ENCODE data around the gene DUS1L. TPM values are rescaled to one million over a fixed set of nuclear protein-coding genes. Genes with fewer than 3 reads are reported as not detected.
A peak's percentile ranks its signal among the peaks of the same experiment; 100 is the strongest.

Gene DUS1L
- total and polyA plus RNA-seq, 5 donors, result 51.3 to 82.1 (median 60.0) TPM

GRCh38 chr17:82018152-82018988, 47.2 kb downstream of the DUS1L start:
- Histone ChIP-seq H3K9me3 (ENCODE audit: control insufficient read depth, low read length) (no peaks in the 10 kb centered on the region), H3K4me3 (ENCODE audit: low read length) (no peak overlapping the region), H3K27ac (ENCODE audit: low read length) (no peak overlapping the region), H3K4me1 (ENCODE audit: control insufficient read depth, insufficient read depth, low read length) (peaks cover 5% of the 10 kb centered on the region), H3K27me3 (ENCODE audit: control insufficient read depth, insufficient read depth) (no peaks in the 10 kb centered on the region)
- DNase-seq (no peak), ATAC-seq (no peak)
- intact Hi-C loops (cut with DNase I), result loop anchor here in 1 of 4 donors (5.0 kb wide), 1 partner anchor 56 kb away; the partner anchor contains the start of gene NOTUM
- WGBS, result 75% methylated on average over 19 of the region's 19 CpGs

DNA sequence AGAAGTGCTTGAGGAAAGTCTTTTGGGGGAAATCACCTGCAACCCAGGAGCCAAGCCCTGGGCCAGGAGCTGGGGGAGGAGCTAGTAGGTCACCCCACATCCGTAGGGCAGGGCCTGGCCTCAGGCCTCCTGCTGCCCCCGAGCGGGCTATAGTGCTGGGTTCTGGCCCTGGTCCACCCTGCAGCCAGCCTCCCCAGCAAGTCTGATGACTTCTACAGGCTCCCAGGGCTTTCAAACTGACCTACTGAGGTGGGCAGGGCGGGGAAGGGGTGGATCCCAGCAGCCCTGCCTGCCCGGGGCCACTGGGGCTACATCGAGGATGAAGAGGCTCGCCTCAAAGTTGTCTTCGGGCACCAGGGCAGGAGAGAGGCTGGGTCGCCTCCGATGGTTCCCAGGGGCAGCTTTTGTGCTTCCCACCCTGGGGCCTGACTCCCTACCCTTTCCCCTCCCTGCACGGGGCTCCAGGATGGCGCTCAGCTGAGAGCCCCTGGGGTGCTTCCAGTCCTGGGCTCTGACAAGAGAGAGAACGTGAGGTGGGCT, 47.9 kb downstream of the DUS1L start:
- intact Hi-C loops (cut with DNase I), result loop anchor here in 1 of 4 donors (5.0 kb wide), 1 partner anchor 55 kb away; the partner anchor contains the start of gene NOTUM
- ATAC-seq (no peak), DNase-seq (no peak)
- 83% methylated on average over 13 of the region's 13 CpGs for WGBS
- no peaks in the 10 kb centered on the region for H3K9me3 ChIP-seq (ENCODE audit: control insufficient read depth, low read length)
- H3K27me3 ChIP-seq (ENCODE audit: control insufficient read depth, insufficient read depth), result no peaks in the 10 kb centered on the region
- peaks cover 5% of the 10 kb centered on the region for H3K4me1 ChIP-seq (ENCODE audit: control insufficient read depth, insufficient read depth, low read length)
- no peak overlapping the region for H3K27ac ChIP-seq (ENCODE audit: low read length)
- H3K4me3 ChIP-seq (ENCODE audit: low read length), result no peak overlapping the region

- intact Hi-C loops (cut with DNase I), result loop anchor here in 1 of 4 donors (5.0 kb wide), 1 partner anchor 55 kb away; the partner anchor contains the start of gene NOTUM
- 84% methylated on average over 24 of the region's 24 CpGs for WGBS
Observed at GRCh38 chr17:82016875-82017459, 48.6 kb downstream of the DUS1L start.

GRCh38 chr17:82016061-82016874, 49.3 kb downstream of the DUS1L start:
- 90% methylated on average over 28 of the region's 28 CpGs for WGBS
- H3K27me3 ChIP-seq (ENCODE audit: control insufficient read depth, insufficient read depth), result no peaks in the 10 kb centered on the region
- peaks cover 2% of the 10 kb centered on the region for H3K4me1 ChIP-seq (ENCODE audit: control insufficient read depth, insufficient read depth, low read length)
- DNase-seq (no peak), ATAC-seq (no peak)
- H3K27ac ChIP-seq (ENCODE audit: low read length), result no peak overlapping the region
- intact Hi-C loops (cut with DNase I), result loop anchor here in 1 of 4 donors (5.0 kb wide), 1 partner anchor 54 kb away; the partner anchor contains the start of gene NOTUM
- H3K4me3 ChIP-seq (ENCODE audit: low read length), result no peak overlapping the region
- H3K9me3 ChIP-seq (ENCODE audit: control insufficient read depth, low read length), result no peaks in the 10 kb centered on the region

More at GRCh38 chr17:82016875-82017459, 48.6 kb downstream of the DUS1L start:
- peaks cover 3% of the 10 kb centered on the region for H3K4me1 ChIP-seq (ENCODE audit: control insufficient read depth, insufficient read depth, low read length)
- no peak for ATAC-seq
- H3K27me3 ChIP-seq (ENCODE audit: control insufficient read depth, insufficient read depth), result no peaks in the 10 kb centered on the region
- H3K9me3 ChIP-seq (ENCODE audit: control insufficient read depth, low read length), result no peaks in the 10 kb centered on the region
- H3K27ac ChIP-seq (ENCODE audit: low read length), result no peak overlapping the region
- DNase-seq, result no peak
- H3K4me3 ChIP-seq (ENCODE audit: low read length), result no peak overlapping the region

- Histone ChIP-seq H3K27ac (ENCODE audit: low read length) (no peak overlapping the region), H3K4me1 (ENCODE audit: control insufficient read depth, insufficient read depth, low read length) (peaks cover 2% of the 10 kb centered on the region), H3K9me3 (ENCODE audit: control insufficient read depth, low read length) (no peaks in the 10 kb centered on the region), H3K27me3 (ENCODE audit: control insufficient read depth, insufficient read depth) (no peaks in the 10 kb centered on the region), H3K4me3 (ENCODE audit: low read length) (no peak overlapping the region)
- DNase-seq (no peak), ATAC-seq (no peak)
- 84% methylated on average over 24 of the region's 24 CpGs for WGBS
- intact Hi-C loops (cut with DNase I), result loop anchor here in 1 of 4 donors (5.0 kb wide), 1 partner anchor 53 kb away; the partner anchor contains the start of gene NOTUM
Observed at GRCh38 chr17:82015311-82015971, 50.2 kb downstream of the DUS1L start.

DNA sequence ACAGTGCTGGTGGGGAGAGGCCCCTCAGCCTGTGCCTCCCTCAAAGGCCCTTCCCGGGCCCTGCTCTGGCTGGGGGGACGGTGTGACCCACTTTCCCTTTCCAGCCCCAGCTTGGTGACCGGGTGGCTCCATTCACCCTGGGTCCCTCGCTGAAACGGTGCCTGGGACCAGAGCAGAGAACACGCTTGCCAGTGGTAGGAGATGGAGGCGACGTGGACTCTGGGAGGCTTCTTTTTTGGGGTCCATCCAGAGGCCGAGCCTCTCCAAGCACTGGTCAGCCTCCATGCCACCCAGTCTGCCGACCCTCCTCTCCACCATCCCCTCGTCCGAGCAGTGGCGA, 50.7 kb downstream of the DUS1L start:
- no peak overlapping the region for H3K4me3 ChIP-seq (ENCODE audit: low read length)
- no peak for DNase-seq
- H3K4me1 ChIP-seq (ENCODE audit: control insufficient read depth, insufficient read depth, low read length), result peaks cover 2% of the 10 kb centered on the region
- 88% methylated on average over 13 of the region's 13 CpGs for WGBS
- intact Hi-C loops (cut with DNase I), result loop anchor here in 1 of 4 donors (5.0 kb wide), 1 partner anchor 53 kb away; the partner anchor contains the start of gene NOTUM
- H3K27ac ChIP-seq (ENCODE audit: low read length), result no peak overlapping the region
- ATAC-seq, result no peak
- H3K27me3 ChIP-seq (ENCODE audit: control insufficient read depth, insufficient read depth), result no peaks in the 10 kb centered on the region
- H3K9me3 ChIP-seq (ENCODE audit: control insufficient read depth, low read length), result no peaks in the 10 kb centered on the region

- Histone ChIP-seq H3K27ac (ENCODE audit: low read length) (no peak overlapping the region), H3K27me3 (ENCODE audit: control insufficient read depth, insufficient read depth) (no peaks in the 10 kb centered on the region), H3K4me1 (ENCODE audit: control insufficient read depth, insufficient read depth, low read length) (peaks cover 2% of the 10 kb centered on the region), H3K9me3 (ENCODE audit: control insufficient read depth, low read length) (no peaks in the 10 kb centered on the region), H3K4me3 (ENCODE audit: low read length) (no peak overlapping the region)
- WGBS, result 68% methylated on average over 23 of the region's 23 CpGs
- no peak for DNase-seq
- intact Hi-C loops (cut with DNase I), result no loop called here
- ATAC-seq, result no peak
Observed at GRCh38 chr17:82014432-82014831, 51.2 kb downstream of the DUS1L start.

DNA sequence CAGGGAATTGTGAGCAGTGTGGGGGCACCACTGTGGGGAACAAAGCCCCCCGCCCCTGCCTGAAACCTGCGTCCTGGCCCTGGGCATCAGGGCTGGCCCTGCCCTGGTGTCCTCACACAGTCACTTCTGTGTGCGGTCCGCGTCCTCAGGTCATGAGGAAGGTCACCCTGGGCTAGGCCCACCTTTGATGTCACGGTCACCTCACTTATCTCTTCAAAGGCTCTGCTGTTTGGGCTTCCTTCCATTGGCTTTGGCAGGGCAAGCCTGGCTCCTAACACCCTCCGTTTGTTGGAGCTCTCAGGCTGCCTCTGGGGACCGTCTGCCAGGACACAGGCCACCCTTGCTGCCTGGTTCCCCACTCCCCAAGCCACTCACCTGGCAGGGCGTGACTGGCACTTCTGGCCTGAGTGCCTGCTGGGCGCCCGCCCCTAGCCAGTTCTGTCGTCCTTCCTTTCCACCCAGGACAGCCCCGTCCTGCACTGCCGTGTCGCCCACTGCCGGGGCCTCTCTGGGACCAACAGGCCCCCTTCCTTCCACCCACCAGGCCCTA, 51.8 kb downstream of the DUS1L start:
- H3K4me3 ChIP-seq (ENCODE audit: low read length), result no peak overlapping the region
- peak overlapping the region; percentile 76 for H3K27ac ChIP-seq (ENCODE audit: low read length)
- intact Hi-C loops (cut with DNase I), result no loop called here
- DNase-seq, result no peak
- H3K9me3 ChIP-seq (ENCODE audit: control insufficient read depth, low read length), result no peaks in the 10 kb centered on the region
- peak; percentile 4 to 5 for ATAC-seq
- H3K4me1 ChIP-seq (ENCODE audit: control insufficient read depth, insufficient read depth, low read length), result peaks cover 2% of the 10 kb centered on the region
- WGBS, result 79% methylated on average over 16 of the region's 16 CpGs
- no peaks in the 10 kb centered on the region for H3K27me3 ChIP-seq (ENCODE audit: control insufficient read depth, insufficient read depth)

DNA sequence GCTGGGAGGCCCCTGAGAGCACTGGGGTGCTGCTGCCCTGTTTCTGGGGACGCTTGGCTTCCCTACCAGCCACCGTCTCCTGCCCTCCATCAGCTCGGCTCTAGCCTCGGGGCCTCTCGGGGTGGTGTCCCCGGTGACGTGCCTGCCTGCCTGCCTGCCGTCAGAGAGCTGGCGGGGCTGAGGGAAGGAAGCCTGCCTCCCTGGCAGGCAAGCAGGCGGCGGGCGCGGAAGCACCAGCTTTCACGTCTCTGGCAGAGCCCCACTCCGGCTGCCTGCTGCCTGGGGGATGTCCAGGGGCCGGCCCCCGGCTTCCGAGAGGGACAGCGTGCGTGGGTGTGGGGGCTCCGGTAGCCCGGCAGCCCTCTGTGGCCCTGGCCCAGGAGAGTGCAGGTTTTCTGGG, 52.3 kb downstream of the DUS1L start:
- DNase-seq, result no peak
- Histone ChIP-seq H3K4me1 (ENCODE audit: control insufficient read depth, insufficient read depth, low read length) (peaks cover 2% of the 10 kb centered on the region), H3K4me3 (ENCODE audit: low read length) (no peak overlapping the region), H3K27ac (ENCODE audit: low read length) (peak overlapping the region; percentile 76), H3K9me3 (ENCODE audit: control insufficient read depth, low read length) (no peaks in the 10 kb centered on the region), H3K27me3 (ENCODE audit: control insufficient read depth, insufficient read depth) (no peaks in the 10 kb centered on the region)
- intact Hi-C loops (cut with DNase I), result no loop called here
- 66% methylated on average over 22 of the region's 22 CpGs for WGBS
- peak; percentile 12 to 20 for ATAC-seq

All from right cardiac atrium (tissue), 5 donors.